Epithelial cell of esophagus (primary cell): Measurements from ENCODE around the gene HOXC4.

ENCODE experiments used
- DNase-seq: peaks from one replicate; pipeline ENCODE4 v3.0.0; 2010; ENCODE audit warnings: low read depth
- H3K4me3 ChIP-seq: 2 replicates; pipeline ENCODE4 v1.5.1; 2011; ENCODE audit warnings: mild to moderate bottlenecking, low read length, control low read depth
- CTCF ChIP-seq: IDR thresholded peaks from 2 replicates; pipeline ENCODE4 v1.5.1; 2011; ENCODE audit warnings: low read depth, mild to moderate bottlenecking, low read length, control low read depth, inconsistent platforms; ENCODE audit not compliant: insufficient read depth; ENCODE audit errors: missing control alignments

The HOXC4 gene

GRCh38 chr12:54037360-54038283 is 16.0 kb upstream of the HOXC4 start:
- TF ChIP-seq CTCF: no peak
- no peak overlapping the region for H3K4me3 ChIP-seq
- DNase-seq: no peak

GRCh38 chr12:54038284-54038870 is 15.3 kb upstream of the HOXC4 start:
- no peak overlapping the region for H3K4me3 ChIP-seq
- no peak for TF ChIP-seq CTCF
- no peak for DNase-seq

GRCh38 chr12:54038871-54039414 is 14.7 kb upstream of the HOXC4 start:
- peak; percentile 63 for DNase-seq
- no peak overlapping the region for H3K4me3 ChIP-seq
- no peak for TF ChIP-seq CTCF

GRCh38 chr12:54039417-54040147 is 14.1 kb upstream of the HOXC4 start:
- no peak for DNase-seq
- H3K4me3 ChIP-seq: no peak overlapping the region
- no peak for TF ChIP-seq CTCF

GRCh38 chr12:54040148-54040494 is 13.5 kb upstream of the HOXC4 start:
- no peak for DNase-seq
- no peak overlapping the region for H3K4me3 ChIP-seq
- TF ChIP-seq CTCF: no peak

GRCh38 chr12:54040648-54041047 is 13.0 kb upstream of the HOXC4 start:
- TF ChIP-seq CTCF: no peak
- H3K4me3 ChIP-seq: no peak overlapping the region
- DNase-seq: no peak
